Smooth muscle cell (in vitro differentiated cells): ENCODE data around the gene SORL1. TPM values are rescaled to one million over a fixed set of nuclear protein-coding genes. Genes with fewer than 3 reads are reported as not detected.

ENCODE experiments used
- DNase-seq: peaks from one replicate; lab custom pipeline; 2025; ENCODE audit not compliant: unreplicated experiment; lab: John Stamatoyannopoulos, UW
- H2AFZ ChIP-seq: fragments of 200-600 bp; sonication (generic); 2 replicates; pipeline ENCODE4 v1.6.0; 2016; ENCODE audit warnings: antibody characterized with exemption, low read depth, mild to moderate bottlenecking
- H3F3A ChIP-seq: fragments of 200-600 bp; sonication (generic); 2 replicates; pipeline ENCODE4 v1.6.0; 2017; ENCODE audit warnings: antibody characterized with exemption, low read depth
- H3K27ac ChIP-seq: fragments of 200-600 bp; sonication (generic); 2 replicates; pipeline ENCODE4 v1.5.1; 2016; ENCODE audit warnings: low read depth, mild to moderate bottlenecking
- H3K27me3 ChIP-seq: fragments of 200-600 bp; sonication (generic); 2 replicates; pipeline ENCODE4 v1.6.1; 2016; ENCODE audit warnings: low read depth, mild to moderate bottlenecking
- H3K36me3 ChIP-seq: fragments of 200-600 bp; sonication (generic); 2 replicates; pipeline ENCODE4 v1.5.1; 2016; ENCODE audit warnings: low read depth
- H3K4me1 ChIP-seq: fragments of 200-600 bp; sonication (generic); 2 replicates; pipeline ENCODE4 v1.5.1; 2016; ENCODE audit warnings: low read depth
- H3K4me2 ChIP-seq: fragments of 200-600 bp; sonication (generic); 2 replicates; pipeline ENCODE4 v1.6.0; 2016; ENCODE audit warnings: mild to moderate bottlenecking
- H3K4me3 ChIP-seq: fragments of 200-600 bp; sonication (generic); 2 replicates; pipeline ENCODE4 v1.5.1; 2016; ENCODE audit warnings: mild to moderate bottlenecking
- H3K79me2 ChIP-seq: fragments of 200-600 bp; sonication (generic); 2 replicates; pipeline ENCODE4 v1.6.0; 2016; ENCODE audit warnings: low read depth, mild to moderate bottlenecking
- H3K9ac ChIP-seq: fragments of 200-600 bp; sonication (generic); 2 replicates; pipeline ENCODE4 v1.6.0; 2016; ENCODE audit warnings: low read depth
- H3K9me3 ChIP-seq: fragments of 200-600 bp; sonication (generic); replicated peaks from 2 replicates; pipeline ENCODE4 v1.5.1; 2016; ENCODE audit warnings: low read depth
- H4K20me1 ChIP-seq: fragments of 200-600 bp; sonication (generic); 2 replicates; pipeline ENCODE4 v1.6.0; 2016; ENCODE audit warnings: low read depth
- WGBS: methylation state at CpG from one replicate; pipeline ENCODE4 v1.1.7; 2016; ENCODE audit warnings: low lambda C conversion rate; 5-methylcytosine and 5-hydroxymethylcytosine counted together
- polyA plus RNA-seq: library from polyadenylated mRNA; unstranded; fragments of >200 nt; fragmentation: Nextera tagmentation; extraction: Ambion mirVana; gene quantifications from 2 replicates; pipeline ENCODE4 v1.2.1, GENCODE V29; 2016
- total RNA-seq: library from RNA; depleted of rRNA; stranded (reverse); fragments of >200 nt; gene quantifications from 2 replicates; pipeline ENCODE4 v1.2.3, GENCODE V29; 2014
- TF ChIP-seq, protein P1 (sequence below): fragments of 200-600 bp; sonication (generic); IDR thresholded peaks from 2 replicates; pipeline ENCODE4 v1.5.1; 2017; ENCODE audit warnings: borderline replicate concordance, mild to moderate bottlenecking, antibody characterized with exemption; ENCODE audit not compliant: insufficient read depth, poor library complexity, severe bottlenecking

The SORL1 gene
- total and polyA plus RNA-seq, 2 experiments from 2014 or later = 1.2 to 5.8 TPM

DNA sequence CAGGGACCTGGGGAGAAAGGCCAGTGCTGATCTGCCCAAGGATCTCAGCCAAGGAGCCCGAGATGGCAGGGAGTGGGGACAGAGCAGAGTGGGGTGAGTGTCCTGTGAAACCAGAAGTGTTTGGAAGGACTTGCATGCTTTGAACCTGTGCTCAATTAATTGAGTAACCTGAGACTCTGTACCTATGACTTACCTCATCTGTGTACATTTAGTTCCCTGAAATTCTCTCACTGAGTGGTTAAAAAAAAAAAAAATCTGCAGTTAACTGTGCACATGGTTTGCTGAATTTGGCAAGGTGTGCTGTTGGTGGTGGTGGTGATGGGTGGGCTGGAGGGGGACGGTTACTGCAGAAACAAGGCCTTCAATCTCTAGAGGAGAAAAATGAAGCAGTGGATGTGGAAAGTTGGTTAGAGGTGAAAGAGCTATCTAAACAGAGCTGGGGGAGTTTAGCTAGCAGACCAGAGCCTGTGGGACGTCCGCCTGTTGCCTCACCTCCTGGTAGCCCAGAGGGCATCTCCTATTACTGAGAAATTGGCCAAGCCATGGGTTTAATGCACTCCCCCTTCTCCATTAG lies 8.9 kb downstream of the SORL1 start:
- no peak for DNase-seq
- Histone ChIP-seq H2AFZ (no peak overlapping the region), H3K9me3 (no peaks in the 10 kb centered on the region), H3K36me3 (no peaks in the 10 kb centered on the region), H3K79me2 (no peaks in the 10 kb centered on the region), H3K27me3 (no peaks in the 10 kb centered on the region), H4K20me1 (no peaks in the 10 kb centered on the region), H3K4me2 (no peak overlapping the region), H3F3A (peaks cover 26% of the 10 kb centered on the region), H3K9ac (no peak overlapping the region), H3K4me1 (peaks cover 5% of the 10 kb centered on the region), H3K27ac (no peak overlapping the region), H3K4me3 (no peak overlapping the region)
- TF ChIP-seq, protein P1, sequence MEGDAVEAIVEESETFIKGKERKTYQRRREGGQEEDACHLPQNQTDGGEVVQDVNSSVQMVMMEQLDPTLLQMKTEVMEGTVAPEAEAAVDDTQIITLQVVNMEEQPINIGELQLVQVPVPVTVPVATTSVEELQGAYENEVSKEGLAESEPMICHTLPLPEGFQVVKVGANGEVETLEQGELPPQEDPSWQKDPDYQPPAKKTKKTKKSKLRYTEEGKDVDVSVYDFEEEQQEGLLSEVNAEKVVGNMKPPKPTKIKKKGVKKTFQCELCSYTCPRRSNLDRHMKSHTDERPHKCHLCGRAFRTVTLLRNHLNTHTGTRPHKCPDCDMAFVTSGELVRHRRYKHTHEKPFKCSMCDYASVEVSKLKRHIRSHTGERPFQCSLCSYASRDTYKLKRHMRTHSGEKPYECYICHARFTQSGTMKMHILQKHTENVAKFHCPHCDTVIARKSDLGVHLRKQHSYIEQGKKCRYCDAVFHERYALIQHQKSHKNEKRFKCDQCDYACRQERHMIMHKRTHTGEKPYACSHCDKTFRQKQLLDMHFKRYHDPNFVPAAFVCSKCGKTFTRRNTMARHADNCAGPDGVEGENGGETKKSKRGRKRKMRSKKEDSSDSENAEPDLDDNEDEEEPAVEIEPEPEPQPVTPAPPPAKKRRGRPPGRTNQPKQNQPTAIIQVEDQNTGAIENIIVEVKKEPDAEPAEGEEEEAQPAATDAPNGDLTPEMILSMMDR = no peak
- 84% methylated on average over 4 of the region's 4 CpGs for WGBS

DNA sequence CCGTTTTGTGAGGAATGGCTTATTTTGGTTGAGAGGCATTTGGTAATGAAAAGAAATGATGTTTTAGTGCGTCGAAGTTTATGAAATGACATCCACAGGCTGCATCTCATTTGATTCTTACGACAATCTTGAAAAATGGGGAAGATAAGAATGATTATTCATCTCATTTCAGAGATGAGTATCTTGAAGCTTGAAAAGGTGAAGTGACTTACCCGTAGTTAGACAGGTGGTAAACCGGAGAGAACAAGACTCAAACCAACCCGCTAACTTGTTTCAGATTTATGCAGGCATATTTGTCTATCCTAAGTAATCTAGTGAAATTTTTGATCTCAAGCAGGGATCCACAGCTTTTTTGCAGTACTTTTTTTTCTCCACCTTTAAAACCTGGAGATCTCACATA lies 9.7 kb downstream of the SORL1 start:
- Histone ChIP-seq H3K9me3 (no peaks in the 10 kb centered on the region), H4K20me1 (no peaks in the 10 kb centered on the region), H3K9ac (no peak overlapping the region), H3K36me3 (no peaks in the 10 kb centered on the region), H2AFZ (no peak overlapping the region), H3K4me2 (no peak overlapping the region), H3K27ac (no peak overlapping the region), H3F3A (peaks cover 27% of the 10 kb centered on the region), H3K4me1 (peaks cover 10% of the 10 kb centered on the region), H3K4me3 (no peak overlapping the region), H3K79me2 (no peaks in the 10 kb centered on the region), H3K27me3 (no peaks in the 10 kb centered on the region)
- TF ChIP-seq, protein P1 = no peak
- 95% methylated on average over 7 of the region's 7 CpGs for whole genome bisulfite sequencing
- DNase-seq = no peak

DNA sequence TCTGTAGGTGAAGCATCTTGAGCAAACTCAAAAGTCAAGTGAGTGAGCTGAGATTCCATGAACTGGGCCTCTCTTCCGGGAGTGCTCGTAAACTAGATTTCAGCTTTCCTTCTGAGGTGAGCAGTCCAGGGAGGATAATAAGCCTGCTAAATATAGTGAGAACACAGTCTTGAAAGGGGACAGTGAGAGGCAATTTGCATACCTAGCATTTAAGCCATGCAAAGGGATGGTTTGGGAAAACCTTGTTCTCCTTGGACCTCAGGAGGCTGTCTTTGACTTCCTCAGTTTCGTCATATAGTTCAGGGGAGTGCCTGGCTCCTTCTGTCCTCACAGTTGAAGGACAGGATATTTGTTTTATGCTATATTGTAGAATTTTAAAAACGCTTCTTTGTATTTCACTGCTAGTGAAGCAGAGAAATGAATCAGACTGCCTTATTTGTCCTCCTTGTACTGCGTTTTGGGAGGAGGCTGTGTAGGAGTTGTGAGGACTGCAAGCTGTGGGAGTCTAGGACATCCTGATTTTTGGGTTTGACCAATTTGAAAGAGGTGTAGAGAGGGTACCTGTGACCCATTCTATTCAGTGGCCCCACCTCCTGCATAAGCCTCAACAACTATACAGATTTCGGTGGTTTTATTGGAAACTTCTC lies 11.7 kb downstream of the SORL1 start:
- peak overlapping the region; percentile 0 for H3K4me2 ChIP-seq
- H3K36me3 ChIP-seq = no peaks in the 10 kb centered on the region
- 77% methylated on average over 6 of the region's 6 CpGs for WGBS
- no peaks in the 10 kb centered on the region for H4K20me1 ChIP-seq
- no peaks in the 10 kb centered on the region for H3K9me3 ChIP-seq
- H3K79me2 ChIP-seq = no peaks in the 10 kb centered on the region
- DNase-seq = no peak
- H3K27me3 ChIP-seq = no peaks in the 10 kb centered on the region
- no peak overlapping the region for H3K9ac ChIP-seq
- H3K27ac ChIP-seq = peak overlapping the region; percentile 64
- H3K4me1 ChIP-seq = peaks cover 19% of the 10 kb centered on the region
- no peak overlapping the region for H2AFZ ChIP-seq
- peaks cover 27% of the 10 kb centered on the region for H3F3A ChIP-seq
- TF ChIP-seq, protein P1 = no peak
- H3K4me3 ChIP-seq = no peak overlapping the region
